ELR (cell line): Measurements from ENCODE around the gene SNRNP25.

ENCODE experiments used
- DNase-seq: peaks from one replicate; pipeline ENCODE4 v3.0.0-alpha.2; 2015; ENCODE audit warnings: low read depth

The SNRNP25 gene

GRCh38 chr16:78444-79150, 25.0 kb downstream of the SNRNP25 start:
- peak; percentile 52 for DNase-seq

- peak; percentile 62 for DNase-seq
Observed at GRCh38 chr16:79151-80054, 25.8 kb downstream of the SNRNP25 start.

GRCh38 chr16:83060-83603, 29.5 kb downstream of the SNRNP25 start:
- no peak for DNase-seq

- peak; percentile 53 for DNase-seq
Observed at GRCh38 chr16:83781-84615, 30.4 kb downstream of the SNRNP25 start.

GRCh38 chr16:84718-85406, 31.2 kb downstream of the SNRNP25 start:
- peak; percentile 93 for DNase-seq

GRCh38 chr16:85407-85782, 31.8 kb downstream of the SNRNP25 start:
- DNase-seq: no peak

- DNase-seq: no peak
Observed at GRCh38 chr16:85865-86264, 32.2 kb downstream of the SNRNP25 start.

GRCh38 chr16:86483-86952, 32.9 kb downstream of the SNRNP25 start:
- no peak for DNase-seq

GRCh38 chr16:88613-89012, 35.0 kb downstream of the SNRNP25 start:
- DNase-seq: no peak

- no peak for DNase-seq
Observed at GRCh38 chr16:89391-90302, 36.0 kb downstream of the SNRNP25 start.

- no peak for DNase-seq
Observed at GRCh38 chr16:91484-91883, 37.9 kb downstream of the SNRNP25 start.

GRCh38 chr16:92431-93339, 39.1 kb downstream of the SNRNP25 start:
- DNase-seq: no peak

- no peak for DNase-seq
Observed at GRCh38 chr16:94918-95265, 41.3 kb downstream of the SNRNP25 start.

GRCh38 chr16:96935-97381, 43.3 kb downstream of the SNRNP25 start:
- peak; percentile 91 for DNase-seq

- DNase-seq: peak; percentile 75
Observed at GRCh38 chr16:97822-98221, 44.2 kb downstream of the SNRNP25 start.

GRCh38 chr16:100989-101388, 47.4 kb downstream of the SNRNP25 start:
- DNase-seq: no peak

GRCh38 chr16:101586-101985, 48.0 kb downstream of the SNRNP25 start:
- no peak for DNase-seq

- DNase-seq: no peak
Observed at GRCh38 chr16:102060-102855, 48.6 kb downstream of the SNRNP25 start.
